Activated CD8-positive, alpha-beta memory T cell treated with anti-CD3 and anti-CD28 coated beads for 1 hour (primary cell): Measurements from ENCODE around the gene FBXO5.
A peak's percentile ranks its signal among the peaks of the same experiment; 100 is the strongest.
"Not testable (repeated sequence)": the region's sequence is repeated elsewhere in the genome, so short reads cannot be mapped to it uniquely, and the experiment has no call there.

Experiments
- DNase-seq, 2 donors: peaks; one replicate each; pipeline ENCODE4 v3.0.0-alpha.2; 2020; ENCODE audit warnings: low read depth in 1 of 2; ENCODE audit errors: extremely low read depth in 1 of 2

FBXO5 gene

GRCh38 chr6:152993847-152994246 lies 11.0 kb upstream of the FBXO5 start:
- no peak for DNase-seq

GRCh38 chr6:152993431-152993830 lies 10.6 kb upstream of the FBXO5 start:
- DNase-seq, result no peak

- no peak for DNase-seq
Measured at GRCh38 chr6:152986978-152987377, 4.1 kb upstream of the FBXO5 start.

- DNase-seq, result not testable (repeated sequence)
Measured at GRCh38 chr6:152985300-152985699, 2.5 kb upstream of the FBXO5 start.

DNA sequence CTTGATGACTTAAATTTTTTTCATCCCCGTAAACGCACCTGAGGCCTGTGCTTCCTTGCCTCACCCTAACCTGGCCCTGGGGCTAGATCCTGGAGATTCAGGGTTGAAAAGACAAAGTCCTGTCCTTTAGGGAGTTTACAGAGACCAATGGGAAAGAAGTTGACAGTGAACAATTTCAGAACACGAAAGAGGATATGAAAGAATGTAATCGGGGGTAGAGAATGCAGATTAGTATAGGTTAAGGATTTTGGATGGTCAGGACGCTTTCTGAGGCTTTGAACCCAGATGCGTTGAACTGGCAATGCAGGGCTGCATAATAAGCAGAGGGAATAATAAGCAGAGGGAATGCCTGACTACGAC lies 1.7 kb upstream of the FBXO5 start:
- no peak for DNase-seq

GRCh38 chr6:152983637-152984512 lies 1.0 kb upstream of the FBXO5 start:
- DNase-seq, result peak; percentile 84 to 94

GRCh38 chr6:152981989-152982903 lies 595 bp downstream of the FBXO5 start:
- no peak for DNase-seq

DNA sequence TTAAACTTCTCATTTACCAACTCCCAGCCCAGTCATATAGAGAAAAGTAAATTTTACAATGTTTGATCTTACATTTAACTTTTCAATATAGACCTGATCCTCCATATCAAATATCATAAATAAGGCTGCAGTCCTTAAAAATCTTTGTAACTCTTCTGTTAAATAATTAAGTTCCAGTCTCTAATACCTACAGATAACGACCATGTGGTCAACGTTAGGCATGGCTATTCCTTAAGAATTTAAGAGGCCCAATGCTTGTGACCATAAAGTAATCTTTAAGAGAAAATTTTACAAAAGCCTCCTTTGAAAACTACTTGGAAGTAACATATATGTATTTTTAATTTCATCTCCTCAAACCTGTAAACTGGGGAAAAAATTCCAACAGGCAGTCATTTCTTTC lies 1.6 kb downstream of the FBXO5 start:
- DNase-seq, result no peak

DNA sequence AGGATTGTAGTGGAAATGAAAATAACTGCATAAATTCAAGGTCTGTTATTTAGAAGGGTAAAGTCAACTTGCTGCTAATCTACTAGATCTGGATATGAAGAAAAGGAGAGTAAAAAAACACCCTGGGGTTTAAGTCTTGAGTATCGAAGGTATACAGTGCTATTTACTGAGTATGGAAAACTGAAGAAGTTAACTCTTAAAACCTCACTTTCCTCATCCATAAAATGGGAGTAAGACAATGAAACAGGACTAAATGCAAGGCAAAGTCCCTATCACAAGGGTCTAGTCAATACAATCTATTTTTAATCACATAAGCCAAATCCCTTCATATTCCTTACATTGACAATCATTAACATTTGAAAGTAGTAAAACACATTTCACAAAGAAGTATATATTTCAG lies 2.2 kb downstream of the FBXO5 start:
- DNase-seq, result no peak

DNA sequence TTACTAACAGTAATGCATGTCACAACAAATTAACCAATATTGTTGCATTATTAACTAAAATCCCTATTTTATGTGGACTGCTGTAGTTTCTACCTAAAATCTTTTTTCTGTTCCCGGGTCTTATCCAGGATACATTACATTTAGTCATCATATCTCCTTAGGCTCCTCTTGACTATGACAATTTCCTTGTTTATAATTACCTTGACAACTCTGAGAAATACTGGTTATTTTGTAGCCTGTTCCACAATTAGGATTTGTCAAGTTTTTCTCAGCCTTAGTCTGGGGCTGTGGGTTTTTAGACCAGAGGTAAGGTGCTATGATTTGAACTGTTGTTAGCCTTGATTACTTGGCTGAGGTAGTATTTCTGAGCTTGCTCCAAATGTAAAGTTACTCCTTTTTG lies 3.7 kb downstream of the FBXO5 start:
- DNase-seq, result no peak

- no peak for DNase-seq
Measured at GRCh38 chr6:152978058-152978457, 4.8 kb downstream of the FBXO5 start.

GRCh38 chr6:152977556-152977955 lies 5.3 kb downstream of the FBXO5 start:
- no peak for DNase-seq

DNA sequence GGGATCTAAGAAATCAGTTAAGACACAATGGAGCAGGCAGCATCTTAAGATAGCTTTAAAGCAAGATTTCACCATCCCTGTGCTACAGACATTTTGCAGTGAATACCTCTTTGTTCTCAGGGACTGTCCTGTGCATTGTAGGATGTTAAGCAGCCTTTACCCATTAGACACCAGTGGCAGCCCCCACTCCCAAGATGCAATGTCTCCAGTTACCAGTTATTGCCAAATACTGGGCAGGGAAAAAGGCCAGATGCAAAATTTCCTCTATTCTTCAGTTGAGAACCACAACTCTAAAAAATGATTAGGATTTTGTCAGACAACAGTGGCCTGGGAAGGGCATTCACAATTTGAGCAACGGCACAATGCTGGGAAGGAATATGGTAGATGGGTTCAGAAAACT lies 6.1 kb downstream of the FBXO5 start:
- DNase-seq, result no peak

GRCh38 chr6:152975204-152975915 lies 7.5 kb downstream of the FBXO5 start:
- no peak for DNase-seq

DNA sequence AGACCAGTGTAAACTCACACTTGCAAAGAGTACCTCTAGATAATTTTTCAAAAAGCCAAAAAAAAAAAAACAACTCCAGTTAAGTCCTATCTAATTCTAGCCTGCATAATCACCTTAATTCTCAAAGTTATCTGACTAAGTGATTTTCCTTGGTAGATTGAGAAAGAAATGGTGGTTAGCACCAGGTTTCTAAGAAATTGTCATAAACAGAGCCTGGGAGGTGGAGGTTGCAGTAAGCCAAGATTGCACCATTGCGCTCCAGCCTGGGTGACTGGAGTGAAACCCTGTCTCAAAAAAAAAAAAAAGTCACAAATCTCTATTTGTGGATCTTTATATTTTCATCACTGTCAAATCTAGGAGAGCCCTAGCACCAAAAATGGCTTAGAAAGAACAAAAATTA lies 8.9 kb downstream of the FBXO5 start:
- DNase-seq, result no peak

DNA sequence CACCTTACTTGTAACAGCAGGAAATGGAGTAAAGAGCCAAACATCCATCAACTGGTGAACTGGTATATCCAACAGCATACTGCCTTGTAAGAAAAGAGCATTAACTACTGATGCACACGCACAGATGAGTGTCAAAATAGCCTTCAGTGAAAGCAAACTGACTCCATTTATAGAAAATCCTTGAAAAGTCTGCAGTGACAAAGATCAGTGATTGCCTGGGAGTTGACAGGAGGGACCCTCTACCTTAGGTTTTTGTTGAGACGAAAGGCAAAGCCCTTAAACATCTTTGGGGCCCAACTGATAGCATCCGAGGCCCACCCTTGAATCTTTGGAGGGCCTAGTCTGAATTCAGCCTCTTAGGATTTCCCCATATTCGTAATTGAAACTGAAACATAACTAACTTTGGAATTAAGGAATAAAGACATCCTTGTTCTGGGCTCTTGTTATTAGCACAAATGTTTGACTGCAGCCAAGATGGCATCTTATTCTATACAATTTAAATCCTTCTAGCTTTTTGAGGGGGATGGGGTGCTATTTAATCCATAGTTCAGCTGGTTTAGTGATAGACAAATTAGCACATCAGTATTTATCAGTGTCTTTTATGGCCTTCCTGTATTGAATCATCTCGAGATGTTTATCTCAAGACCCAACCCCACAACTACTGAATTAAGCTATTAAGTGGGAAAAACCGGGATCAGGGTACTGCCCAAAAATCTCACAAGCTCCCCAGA lies 13.0 kb downstream of the FBXO5 start:
- no peak for DNase-seq

- DNase-seq, result not testable (repeated sequence)
Measured at GRCh38 chr6:152966168-152966894, 16.5 kb downstream of the FBXO5 start.

GRCh38 chr6:152959333-152959732 lies 23.5 kb downstream of the FBXO5 start:
- no peak for DNase-seq

DNA sequence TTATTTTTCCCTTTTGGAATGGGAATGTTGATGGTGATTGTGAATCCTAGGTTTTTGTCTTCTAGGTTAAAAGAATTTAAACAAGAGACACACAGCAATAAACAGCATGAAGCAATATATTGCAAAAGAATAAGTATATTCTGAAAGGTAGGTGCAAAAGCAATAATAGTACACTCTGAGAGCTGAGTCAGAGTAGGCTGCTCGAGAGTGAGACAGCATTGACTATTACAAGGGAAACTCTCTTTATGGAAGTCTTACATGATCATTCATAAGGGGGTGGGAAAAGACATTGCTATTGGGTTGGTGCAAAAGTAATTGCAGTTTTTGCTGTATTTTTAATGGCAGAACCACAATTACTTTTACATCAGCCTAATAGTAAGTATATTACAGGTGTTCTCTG lies 25.0 kb downstream of the FBXO5 start:
- no peak for DNase-seq

GRCh38 chr6:152954443-152954842 lies 28.4 kb downstream of the FBXO5 start:
- DNase-seq, result no peak
